ENCODE measurements around the gene CXorf66.

CXorf66 gene

GRCh38 chrX:139972113-139972512, 6.8 kb upstream of the CXorf66 start:
- Histone ChIP-seq H3K23ac (ENCODE audit: low read length) (no peak overlapping the region), H4K8ac (ENCODE audit: low read depth, low read length) (no peak overlapping the region), H2AK5ac (ENCODE audit: low read length) (no peak overlapping the region), H3K4me2 (ENCODE audit: low read length) (no peak overlapping the region), H3K79me1 (ENCODE audit: low read length) (no peaks in the 10 kb centered on the region), H3K79me2 (ENCODE audit: control insufficient read depth, insufficient read depth, low read length, poor library complexity) (no peaks in the 10 kb centered on the region), H2BK5ac (ENCODE audit: low read depth, low read length, poor library complexity) (no peak overlapping the region), H3K4me1 (ENCODE audit: control insufficient read depth in 1 of 2, insufficient read depth in 2 of 2, low read length in 2 of 2) (no peaks in the 10 kb centered on the region), H3K4ac (ENCODE audit: low read depth, low read length) (no peak overlapping the region), H3K27me3 (ENCODE audit: insufficient read depth, low read length) (no peaks in the 10 kb centered on the region), H4K12ac (ENCODE audit: low read depth, low read length) (no peak overlapping the region), H2AFZ (ENCODE audit: insufficient read depth, low read length, poor library complexity) (no peak overlapping the region), H3K9me3 (ENCODE audit: insufficient read depth, low read depth, low read length) (no peaks in the 10 kb centered on the region), H3K4me3 (ENCODE audit: low read depth, low read length) (no peak overlapping the region), H3K27ac (ENCODE audit: low read depth, low read length) (no peak overlapping the region), H2BK12ac (ENCODE audit: low read length) (no peak overlapping the region), H2BK120ac (ENCODE audit: insufficient read depth, low read length, poor library complexity) (no peak overlapping the region), H3K9ac (ENCODE audit: low read length) (no peak overlapping the region), H4K91ac (ENCODE audit: low read depth, low read length) (no peak overlapping the region), H3K18ac (ENCODE audit: low read length) (no peak overlapping the region), H3K14ac (ENCODE audit: low read length) (no peak overlapping the region), H3K36me3 (ENCODE audit: control insufficient read depth in 1 of 2, insufficient read depth in 2 of 2, low read length in 2 of 2) (no peaks in the 10 kb centered on the region)
- DNase-seq = no peak
- no CpG with 5 or more reads among the region's 5 CpGs for WGBS (ENCODE audit: extremely low coverage, insufficient coverage, insufficient read length)

GRCh38 chrX:139971394-139971749, 6.1 kb upstream of the CXorf66 start:
- no peak overlapping the region for H3K14ac ChIP-seq (ENCODE audit: low read length)

GRCh38 chrX:139969286-139969685, 4.0 kb upstream of the CXorf66 start:
- Histone ChIP-seq H2BK12ac (ENCODE audit: low read length) (no peak overlapping the region), H3K4me1 (ENCODE audit: control insufficient read depth in 1 of 2, insufficient read depth in 2 of 2, low read length in 2 of 2) (no peaks in the 10 kb centered on the region), H3K79me2 (ENCODE audit: control insufficient read depth, insufficient read depth, low read length, poor library complexity) (no peaks in the 10 kb centered on the region), H3K4me3 (ENCODE audit: low read depth, low read length) (no peak overlapping the region), H3K23ac (ENCODE audit: low read length) (no peak overlapping the region), H4K91ac (ENCODE audit: low read depth, low read length) (no peak overlapping the region), H4K12ac (ENCODE audit: low read depth, low read length) (no peak overlapping the region), H3K27me3 (ENCODE audit: insufficient read depth, low read length) (no peaks in the 10 kb centered on the region), H3K18ac (ENCODE audit: low read length) (no peak overlapping the region), H4K8ac (ENCODE audit: low read depth, low read length) (no peak overlapping the region), H3K9me3 (ENCODE audit: insufficient read depth, low read depth, low read length) (no peaks in the 10 kb centered on the region), H2AFZ (ENCODE audit: insufficient read depth, low read length, poor library complexity) (no peak overlapping the region), H3K36me3 (ENCODE audit: control insufficient read depth in 1 of 2, insufficient read depth in 2 of 2, low read length in 2 of 2) (no peaks in the 10 kb centered on the region), H3K27ac (ENCODE audit: low read depth, low read length) (no peak overlapping the region), H3K4me2 (ENCODE audit: low read length) (no peak overlapping the region), H3K79me1 (ENCODE audit: low read length) (no peaks in the 10 kb centered on the region), H3K14ac (ENCODE audit: low read length) (no peak overlapping the region), H2BK5ac (ENCODE audit: low read depth, low read length, poor library complexity) (no peak overlapping the region), H3K9ac (ENCODE audit: low read length) (no peak overlapping the region), H2BK120ac (ENCODE audit: insufficient read depth, low read length, poor library complexity) (no peak overlapping the region), H3K4ac (ENCODE audit: low read depth, low read length) (no peak overlapping the region), H2AK5ac (ENCODE audit: low read length) (no peak overlapping the region)
- WGBS (ENCODE audit: extremely low coverage, insufficient coverage, insufficient read length) = no CpG with 5 or more reads among the region's 2 CpGs
- DNase-seq = no peak

More at GRCh38 chrX:139971394-139971749, 6.1 kb upstream of the CXorf66 start:
- H3K36me3 ChIP-seq (ENCODE audit: control insufficient read depth in 1 of 2, insufficient read depth in 2 of 2, low read length in 2 of 2) = no peaks in the 10 kb centered on the region
- no peaks in the 10 kb centered on the region for H3K9me3 ChIP-seq (ENCODE audit: insufficient read depth, low read depth, low read length)
- H3K27me3 ChIP-seq (ENCODE audit: insufficient read depth, low read length) = no peaks in the 10 kb centered on the region
- WGBS (ENCODE audit: extremely low coverage, insufficient coverage, insufficient read length) = no CpG with 5 or more reads among the region's 10 CpGs
- H2BK120ac ChIP-seq (ENCODE audit: insufficient read depth, low read length, poor library complexity) = no peak overlapping the region
- no peak for DNase-seq
- no peak overlapping the region for H4K12ac ChIP-seq (ENCODE audit: low read depth, low read length)
- H3K9ac ChIP-seq (ENCODE audit: low read length) = no peak overlapping the region
- no peaks in the 10 kb centered on the region for H3K79me1 ChIP-seq (ENCODE audit: low read length)
- no peak overlapping the region for H4K91ac ChIP-seq (ENCODE audit: low read depth, low read length)
- no peak overlapping the region for H2BK12ac ChIP-seq (ENCODE audit: low read length)
- no peak overlapping the region for H2AFZ ChIP-seq (ENCODE audit: insufficient read depth, low read length, poor library complexity)
- no peak overlapping the region for H3K23ac ChIP-seq (ENCODE audit: low read length)
- no peaks in the 10 kb centered on the region for H3K4me1 ChIP-seq (ENCODE audit: control insufficient read depth in 1 of 2, insufficient read depth in 2 of 2, low read length in 2 of 2)
- no peak overlapping the region for H3K4ac ChIP-seq (ENCODE audit: low read depth, low read length)
- no peak overlapping the region for H3K27ac ChIP-seq (ENCODE audit: low read depth, low read length)
- no peak overlapping the region for H3K4me3 ChIP-seq (ENCODE audit: low read depth, low read length)
- no peak overlapping the region for H2BK5ac ChIP-seq (ENCODE audit: low read depth, low read length, poor library complexity)
- no peak overlapping the region for H4K8ac ChIP-seq (ENCODE audit: low read depth, low read length)
- no peak overlapping the region for H3K18ac ChIP-seq (ENCODE audit: low read length)
- H3K4me2 ChIP-seq (ENCODE audit: low read length) = no peak overlapping the region
- no peaks in the 10 kb centered on the region for H3K79me2 ChIP-seq (ENCODE audit: control insufficient read depth, insufficient read depth, low read length, poor library complexity)
- H2AK5ac ChIP-seq (ENCODE audit: low read length) = no peak overlapping the region

GRCh38 chrX:139967750-139968149, 2.4 kb upstream of the CXorf66 start:
- no peaks in the 10 kb centered on the region for H3K79me2 ChIP-seq (ENCODE audit: control insufficient read depth, insufficient read depth, low read length, poor library complexity)
- no peak overlapping the region for H2AFZ ChIP-seq (ENCODE audit: insufficient read depth, low read length, poor library complexity)
- no peak overlapping the region for H3K4ac ChIP-seq (ENCODE audit: low read depth, low read length)
- H3K9me3 ChIP-seq (ENCODE audit: insufficient read depth, low read depth, low read length) = no peaks in the 10 kb centered on the region
- H3K27ac ChIP-seq (ENCODE audit: low read depth, low read length) = no peak overlapping the region
- no peak overlapping the region for H4K12ac ChIP-seq (ENCODE audit: low read depth, low read length)
- H3K79me1 ChIP-seq (ENCODE audit: low read length) = no peaks in the 10 kb centered on the region
- no peak overlapping the region for H2AK5ac ChIP-seq (ENCODE audit: low read length)
- H3K4me3 ChIP-seq (ENCODE audit: low read depth, low read length) = no peak overlapping the region
- no peak overlapping the region for H4K8ac ChIP-seq (ENCODE audit: low read depth, low read length)
- no peak overlapping the region for H3K23ac ChIP-seq (ENCODE audit: low read length)
- no peak overlapping the region for H3K14ac ChIP-seq (ENCODE audit: low read length)
- no peak overlapping the region for H2BK12ac ChIP-seq (ENCODE audit: low read length)
- no peak overlapping the region for H2BK5ac ChIP-seq (ENCODE audit: low read depth, low read length, poor library complexity)
- WGBS (ENCODE audit: extremely low coverage, insufficient coverage, insufficient read length) = no CpG with 5 or more reads among the region's 3 CpGs
- H3K18ac ChIP-seq (ENCODE audit: low read length) = no peak overlapping the region
- no peak for DNase-seq
- H2BK120ac ChIP-seq (ENCODE audit: insufficient read depth, low read length, poor library complexity) = no peak overlapping the region
- H3K9ac ChIP-seq (ENCODE audit: low read length) = no peak overlapping the region
- H3K4me2 ChIP-seq (ENCODE audit: low read length) = no peak overlapping the region
- no peaks in the 10 kb centered on the region for H3K27me3 ChIP-seq (ENCODE audit: insufficient read depth, low read length)
- no peaks in the 10 kb centered on the region for H3K4me1 ChIP-seq (ENCODE audit: control insufficient read depth in 1 of 2, insufficient read depth in 2 of 2, low read length in 2 of 2)
- H3K36me3 ChIP-seq (ENCODE audit: control insufficient read depth in 1 of 2, insufficient read depth in 2 of 2, low read length in 2 of 2) = no peaks in the 10 kb centered on the region
- H4K91ac ChIP-seq (ENCODE audit: low read depth, low read length) = no peak overlapping the region
